Endodermal cell (in vitro differentiated cells): ENCODE results near the gene FFAR3. TPM values are rescaled to one million over a fixed set of nuclear protein-coding genes. Genes with fewer than 3 reads are reported as not detected.

Experiments
- DNase-seq: peaks from one replicate; pipeline ENCODE4 v3.0.0-alpha.2; 2017
- H3K27ac ChIP-seq: 2 replicates; pipeline ENCODE4 v1.5.1; 2013; ENCODE audit warnings: mild to moderate bottlenecking, low read depth, low read length, moderate library complexity
- H3K27me3 ChIP-seq: 2 replicates; pipeline ENCODE4 v1.6.1; 2013; ENCODE audit warnings: mild to moderate bottlenecking, low read length, moderate library complexity; ENCODE audit not compliant: insufficient read depth, control insufficient read depth, poor library complexity, severe bottlenecking
- H3K36me3 ChIP-seq: 2 replicates; pipeline ENCODE4 v1.7.0; 2013; ENCODE audit warnings: mild to moderate bottlenecking, low read length, moderate library complexity; ENCODE audit not compliant: control insufficient read depth, insufficient read depth
- H3K4me1 ChIP-seq: one replicate; pipeline ENCODE4 v1.7.0; 2013; ENCODE audit warnings: low read length; ENCODE audit not compliant: control insufficient read depth, insufficient read depth
- H3K4me3 ChIP-seq: 2 replicates; pipeline ENCODE4 v1.5.1; 2013; ENCODE audit warnings: mild to moderate bottlenecking, low read length, moderate library complexity
- H3K9ac ChIP-seq: 2 replicates; pipeline ENCODE4 v1.6.1; 2013; ENCODE audit warnings: mild to moderate bottlenecking, low read length, moderate library complexity; ENCODE audit not compliant: poor library complexity, severe bottlenecking; ENCODE audit errors: extremely low read depth
- H3K9me3 ChIP-seq: 2 replicates; pipeline ENCODE4 v1.6.1; 2013; ENCODE audit warnings: mild to moderate bottlenecking, low read length, moderate library complexity; ENCODE audit not compliant: control insufficient read depth
- H3K27ac Mint-ChIP-seq: 2 replicates; pipeline ENCODE4 v1.8.0; 2020; ENCODE audit warnings: mixed read lengths
- H3K27me3 Mint-ChIP-seq: 2 replicates; pipeline ENCODE4 v1.8.0; 2021; ENCODE audit warnings: mild to moderate bottlenecking, mixed read lengths; ENCODE audit not compliant: insufficient read depth
- H3K36me3 Mint-ChIP-seq: 2 replicates; pipeline ENCODE4 v1.8.0; 2020; ENCODE audit warnings: low read depth, mixed read lengths
- H3K4me1 Mint-ChIP-seq: 2 replicates; pipeline ENCODE4 v1.8.0; 2020; ENCODE audit warnings: mixed read lengths
- H3K4me3 Mint-ChIP-seq: 2 replicates; pipeline ENCODE4 v1.8.0; 2020; ENCODE audit warnings: mild to moderate bottlenecking, moderate library complexity, mixed read lengths
- H3K9me3 Mint-ChIP-seq: 2 replicates; pipeline ENCODE4 v1.8.0; 2020; ENCODE audit warnings: mild to moderate bottlenecking, mixed read lengths
- CTCF ChIP-seq: fragments of 200-600 bp; sonication (generic); conservative IDR thresholded peaks from 2 replicates; pipeline ENCODE4 v1.5.0; 2021; ENCODE audit warnings: antibody characterized with exemption, mild to moderate bottlenecking
- WGBS, 2 experiments: methylation state at CpG; one replicate each; pipeline versions ENCODE4 v1.1.5 to v1.1.7; 2013; ENCODE audit warnings: missing lambda C conversion rate in 2 of 2, mixed read lengths in 1 of 2; ENCODE audit not compliant: insufficient coverage in 1 of 2, insufficient read length in 1 of 2; 5-methylcytosine and 5-hydroxymethylcytosine counted together
- total RNA-seq, 2 donors: library from RNA; stranded (reverse); fragmentation: NEBNext Ultra II Directional in 1 of 2; extraction: Animal tissue kit (Norgen Biotek cat#: 25700) in 1 of 2; gene quantifications; 2 replicates in 1 of 2; 3 replicates in 1 of 2; pipeline ENCODE4 v1.2.1, GENCODE V29; 2021

The FFAR3 gene
- total RNA-seq, 2 donors from 2014 or later, result not detected

- no peak within 1 kb of the TSS for H3K27ac Mint-ChIP-seq
- H3K4me3 Mint-ChIP-seq, result no peak within 1 kb of the TSS
- peaks cover 7% of the 10 kb centered on the region for H3K27me3 Mint-ChIP-seq
- Histone ChIP-seq H3K27ac (no peak within 1 kb of the TSS), H3K4me1 (no peaks in the 10 kb centered on the region), H3K27me3 (no peaks in the 10 kb centered on the region), H3K36me3 (no peaks in the 10 kb centered on the region), H3K4me3 (no peak within 1 kb of the TSS), H3K9me3 (no peaks in the 10 kb centered on the region), H3K9ac (no peak within 1 kb of the TSS)
- TF ChIP-seq CTCF, result no peak
- peak; percentile 13 for DNase-seq
- H3K36me3 Mint-ChIP-seq, result no peaks in the 10 kb centered on the region
- 94 to 98% methylated on average over 4 to 18 of the region's 18 CpGs for WGBS, 2 experiments
- H3K9me3 Mint-ChIP-seq, result no peaks in the 10 kb centered on the region
- peaks cover 7% of the 10 kb centered on the region for H3K4me1 Mint-ChIP-seq
These were observed 10.9 kb upstream of the FFAR3 start, which contains the start of gene FFAR1 for GRCh38 chr19:35347171-35347929. TSS of gene FFAR1 (plus strand) at chr19:35347902. CDS start at chr19:35351552, 3,650 bp downstream.

- peaks cover 8% of the 10 kb centered on the region for H3K27me3 Mint-ChIP-seq
- no peak overlapping the region for H3K4me3 Mint-ChIP-seq
- peak; percentile 16 for DNase-seq
These were observed 10.3 kb upstream of the FFAR3 start for GRCh38 chr19:35347930-35348298.

GRCh38 chr19:35348911-35349611 lies 9.2 kb upstream of the FFAR3 start:
- TF ChIP-seq CTCF, result no peak
- no peak overlapping the region for H3K4me3 ChIP-seq
- H3K36me3 ChIP-seq, result no peaks in the 10 kb centered on the region
- H3K4me3 Mint-ChIP-seq, result no peak overlapping the region
- no peak overlapping the region for H3K27ac Mint-ChIP-seq
- peaks cover 8% of the 10 kb centered on the region for H3K27me3 Mint-ChIP-seq
- peaks cover 8% of the 10 kb centered on the region for H3K4me1 Mint-ChIP-seq
- no peaks in the 10 kb centered on the region for H3K36me3 Mint-ChIP-seq
- H3K9me3 Mint-ChIP-seq, result no peaks in the 10 kb centered on the region
- no peaks in the 10 kb centered on the region for H3K4me1 ChIP-seq
- WGBS, 2 experiments, result 74 to 91% methylated on average over 9 to 18 of the region's 18 CpGs
- no peak overlapping the region for H3K27ac ChIP-seq
- DNase-seq, result peak; percentile 53
- H3K27me3 ChIP-seq, result no peaks in the 10 kb centered on the region
- no peaks in the 10 kb centered on the region for H3K9me3 ChIP-seq
- H3K9ac ChIP-seq, result no peak overlapping the region

More at GRCh38 chr19:35347930-35348298, 10.3 kb upstream of the FFAR3 start:
- H3K27me3 ChIP-seq, result no peaks in the 10 kb centered on the region
- Mint-ChIP-seq H3K4me1 (peaks cover 8% of the 10 kb centered on the region), H3K36me3 (no peaks in the 10 kb centered on the region), H3K9me3 (no peaks in the 10 kb centered on the region), H3K27ac (no peak overlapping the region)
- H3K9me3 ChIP-seq, result no peaks in the 10 kb centered on the region
- TF ChIP-seq CTCF, result no peak
- no peaks in the 10 kb centered on the region for H3K4me1 ChIP-seq
- H3K9ac ChIP-seq, result no peak overlapping the region
- H3K4me3 ChIP-seq, result no peak overlapping the region
- no peak overlapping the region for H3K27ac ChIP-seq
- WGBS, 2 experiments, result 91 to 95% methylated on average over 2 to 7 of the region's 7 CpGs
- no peaks in the 10 kb centered on the region for H3K36me3 ChIP-seq
